Uterus (tissue), 4 donors: ENCODE results near the gene ANP32B. TPM values are rescaled to one million over a fixed set of nuclear protein-coding genes. Genes with fewer than 3 reads are reported as not detected.
"Not testable (repeated sequence)": the region's sequence is repeated elsewhere in the genome, so short reads cannot be mapped to it uniquely, and the experiment has no call there.

ENCODE experiments used
- DNase-seq, 2 donors: peaks; one replicate each; pipeline ENCODE4 v3.0.0-alpha.2; 2019 to 2020
- H3K27ac ChIP-seq, 2 donors: fragments of 200-600 bp; sonication (generic); 1 replicate in 1 of 2; 2 replicates in 1 of 2; pipeline ENCODE4 v1.5.1; 2016 to 2018
- H3K27me3 ChIP-seq, 2 donors: fragments of 200-600 bp; sonication (generic); one replicate each; pipeline ENCODE4 v1.5.1; 2018 to 2019; ENCODE audit warnings: control low read depth in 1 of 2
- H3K36me3 ChIP-seq, 2 donors: fragments of 200-600 bp; sonication (generic); one replicate each; pipeline ENCODE4 v1.5.1; 2019; ENCODE audit warnings: control low read depth in 1 of 2
- H3K4me1 ChIP-seq, 2 donors: fragments of 200-600 bp; sonication (generic); one replicate each; pipeline ENCODE4 v1.5.1; 2018 to 2019; ENCODE audit warnings: control low read depth in 1 of 2
- H3K4me3 ChIP-seq, 2 donors: fragments of 200-600 bp; sonication (generic); 1 replicate in 1 of 2; 2 replicates in 1 of 2; pipeline ENCODE4 v1.5.1; 2018 to 2019; ENCODE audit warnings: mild to moderate bottlenecking in 1 of 2
- H3K9me3 ChIP-seq, 2 donors: fragments of 200-600 bp; sonication (generic); one replicate each; pipeline ENCODE4 v1.5.1; 2019; ENCODE audit warnings: control low read depth in 1 of 2
- CTCF ChIP-seq, 4 experiments: fragments of 200-600 bp in 2 of 4; fragments of 450-650 bp in 2 of 4; sonication (generic) in 2 of 4; IDR thresholded peaks; one replicate each; pipeline ENCODE4 v1.5.1; 2016 to 2019; ENCODE audit warnings: antibody characterized with exemption in 4 of 4, mild to moderate bottlenecking in 2 of 4, moderate library complexity in 1 of 4
- POLR2A ChIP-seq, 2 donors: fragments of 450-650 bp; IDR thresholded peaks; one replicate each; pipeline ENCODE4 v1.6.1; 2016; ENCODE audit warnings: antibody characterized with exemption in 2 of 2, mild to moderate bottlenecking in 1 of 2, moderate library complexity in 1 of 2
- intact Hi-C: fragments of 100-400 bp; cut with DNase I; formaldehyde crosslinking; loops from one replicate; pipeline ENCODE4 v1.15.1; 2023; ENCODE audit warnings: low total_unique reads
- total RNA-seq, 4 donors: library from RNA; depleted of rRNA in 3 of 4; stranded (reverse); fragments of >200 nt in 3 of 4; gene quantifications; one replicate each; pipeline versions ENCODE4 v1.1.0 to v1.2.4, GENCODE V29; 2014 to 2023
- donor health status: DM: yes; HTN: yes; CAD: no.

Gene ANP32B
- total RNA-seq, 4 donors from 2014 or later = 9.3 to 162 (median 40.4) TPM

DNA sequence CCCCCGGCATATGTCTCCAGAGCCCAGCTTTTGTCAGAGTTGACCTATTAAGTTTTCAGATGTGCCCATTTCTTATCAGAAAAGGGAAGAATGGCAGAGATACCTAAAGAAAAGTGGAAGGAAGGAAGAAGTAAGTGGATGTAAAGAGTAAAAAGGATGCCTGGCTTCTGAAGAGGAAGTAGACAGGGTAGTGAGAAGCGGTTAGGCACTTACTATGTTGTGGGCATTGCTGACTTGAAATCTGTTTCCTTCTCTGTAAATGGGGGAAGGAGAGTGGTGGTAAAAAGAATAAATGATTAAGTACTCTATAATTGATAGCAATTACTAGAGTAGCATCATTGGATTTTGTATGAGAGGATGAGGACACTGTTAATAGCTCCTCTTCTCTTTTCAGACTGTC, 9.9 kb downstream of the ANP32B start:
- H3K4me3 ChIP-seq = no peak overlapping the region
- H3K4me1 ChIP-seq = peaks cover 0 to 10% of the 10 kb centered on the region in 2 donors
- no peak for DNase-seq
- no peaks in the 10 kb centered on the region for H3K9me3 ChIP-seq
- H3K27me3 ChIP-seq = no peaks in the 10 kb centered on the region
- H3K27ac ChIP-seq = no peak overlapping the region
- no peak for TF ChIP-seq POLR2A (IDR thresholded peaks at IDR 0.05)
- H3K36me3 ChIP-seq = no peaks in the 10 kb centered on the region
- intact Hi-C loops = no loop called here

GRCh38 chr9:97994703-97995102, 11.6 kb downstream of the ANP32B start:
- H3K4me1 ChIP-seq = no peaks in the 10 kb centered on the region
- H3K36me3 ChIP-seq = no peaks in the 10 kb centered on the region
- TF ChIP-seq POLR2A (IDR thresholded peaks at IDR 0.05) (no peak), CTCF (IDR thresholded peaks at IDR 0.05) (no peak)
- intact Hi-C loops = no loop called here
- no peaks in the 10 kb centered on the region for H3K27me3 ChIP-seq
- H3K4me3 ChIP-seq = no peak overlapping the region
- H3K27ac ChIP-seq = no peak overlapping the region
- no peak for DNase-seq
- no peaks in the 10 kb centered on the region for H3K9me3 ChIP-seq

- DNase-seq = not testable (repeated sequence)
Observed at GRCh38 chr9:97996676-97997075, 13.5 kb downstream of the ANP32B start.

DNA sequence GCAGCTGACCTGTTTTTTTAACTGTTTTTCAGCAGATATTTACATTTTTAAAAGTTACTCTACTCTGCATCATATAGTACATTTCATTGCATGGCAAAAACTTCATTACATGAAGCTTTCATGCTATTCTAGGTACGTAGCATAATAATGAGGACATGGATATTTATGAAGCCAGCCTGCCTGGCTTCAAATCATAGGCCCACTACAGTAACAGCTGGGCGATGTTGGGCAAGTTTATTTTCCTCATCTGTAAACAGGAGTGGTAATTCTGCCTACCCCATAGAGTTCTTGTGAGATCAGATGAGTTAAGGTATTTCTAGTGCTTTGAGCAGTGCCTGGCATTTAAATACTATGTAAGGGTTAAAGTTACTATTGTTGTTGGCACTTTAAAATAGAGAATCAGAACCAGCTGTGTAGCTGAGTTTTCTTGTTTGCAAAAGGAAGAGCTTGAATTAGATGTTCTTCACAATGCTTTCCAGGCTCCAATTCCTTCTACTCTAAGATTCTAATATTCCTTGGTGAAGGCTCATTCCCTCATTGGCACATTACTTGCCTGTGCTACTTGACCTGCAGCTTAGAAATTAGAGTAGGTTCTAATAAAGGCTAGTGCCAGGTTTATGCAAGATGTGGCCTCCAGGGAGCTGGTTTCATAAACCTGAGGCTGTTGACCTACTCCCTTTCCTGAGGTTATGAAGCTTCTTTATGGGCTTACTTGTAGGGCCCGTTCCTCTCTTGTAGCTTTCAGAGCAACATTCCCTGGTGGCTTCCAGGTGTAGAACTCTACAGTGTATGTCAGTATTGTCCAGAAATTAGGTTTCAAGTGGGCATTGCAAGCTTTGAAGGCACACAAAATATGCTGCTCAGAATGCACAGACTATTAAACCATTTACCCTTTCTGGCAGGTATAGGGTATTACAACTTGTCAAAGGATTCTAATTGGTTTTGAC, 14.5 kb downstream of the ANP32B start:
- Histone ChIP-seq H3K27ac (no peak overlapping the region), H3K9me3 (no peaks in the 10 kb centered on the region), H3K4me1 (no peaks in the 10 kb centered on the region), H3K36me3 (no peaks in the 10 kb centered on the region), H3K27me3 (no peaks in the 10 kb centered on the region), H3K4me3 (no peak overlapping the region)
- TF ChIP-seq POLR2A (IDR thresholded peaks at IDR 0.05) = no peak
- TF ChIP-seq CTCF (IDR thresholded peaks at IDR 0.05) = no peak
- DNase-seq = no peak
- intact Hi-C loops = no loop called here

More at GRCh38 chr9:97996676-97997075, 13.5 kb downstream of the ANP32B start:
- H3K9me3 ChIP-seq, H3K36me3 ChIP-seq, intact Hi-C loops, H3K27me3 ChIP-seq, H3K4me3 ChIP-seq, H3K4me1 ChIP-seq, H3K27ac ChIP-seq: not testable (repeated sequence)

GRCh38 chr9:98002808-98003207, 19.7 kb downstream of the ANP32B start:
- Histone ChIP-seq H3K27ac (peak overlapping the region; percentile 5 to 33), H3K4me3 (no peak overlapping the region), H3K27me3 (no peaks in the 10 kb centered on the region), H3K9me3 (no peaks in the 10 kb centered on the region), H3K36me3 (no peaks in the 10 kb centered on the region), H3K4me1 (no peaks in the 10 kb centered on the region)
- TF ChIP-seq CTCF (IDR thresholded peaks at IDR 0.05) = no peak
- no peak for TF ChIP-seq POLR2A (IDR thresholded peaks at IDR 0.05)
- DNase-seq = no peak
- intact Hi-C loops = no loop called here

DNA sequence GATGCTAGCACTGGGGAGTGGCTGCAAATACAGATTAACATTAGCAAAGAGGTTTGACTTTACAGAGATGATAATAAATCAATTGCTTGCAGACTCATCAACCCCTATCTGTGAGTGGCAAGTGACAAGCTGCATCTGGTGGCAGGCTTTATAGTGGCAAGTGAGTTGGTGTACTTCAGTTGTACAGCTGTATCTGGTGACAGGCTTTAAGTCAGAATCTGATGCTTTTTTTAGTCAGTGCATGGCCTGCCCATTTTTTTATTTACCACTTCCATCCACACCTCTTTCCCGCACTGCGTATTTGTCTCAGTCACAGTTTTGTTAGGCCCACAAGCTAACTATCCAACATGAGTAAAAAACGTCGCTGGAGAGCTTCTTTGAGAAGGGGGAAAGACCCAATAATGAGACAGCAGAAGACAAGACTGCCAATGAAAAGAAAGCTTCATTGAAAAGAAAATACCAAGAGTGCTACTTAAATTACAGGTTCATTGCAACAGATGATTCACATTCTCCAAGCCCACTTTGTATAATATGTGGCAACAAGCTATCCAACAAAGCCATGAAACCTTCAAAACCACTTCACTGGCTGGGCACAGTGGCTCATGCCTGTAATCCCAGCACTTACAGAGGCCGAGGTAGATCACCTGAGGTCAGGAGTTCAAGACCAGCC, 23.1 kb downstream of the ANP32B start:
- intact Hi-C loops = no loop called here
- no peak for TF ChIP-seq CTCF (IDR thresholded peaks at IDR 0.05)
- no peak for TF ChIP-seq POLR2A (IDR thresholded peaks at IDR 0.05)

More for the DNA sequence above, 23.1 kb downstream of the ANP32B start:
- no peaks in the 10 kb centered on the region for H3K4me1 ChIP-seq
- no peak overlapping the region for H3K4me3 ChIP-seq
- H3K9me3 ChIP-seq = no peaks in the 10 kb centered on the region
- H3K27ac ChIP-seq = no peak overlapping the region
- H3K27me3 ChIP-seq = no peaks in the 10 kb centered on the region
- DNase-seq = no peak
- no peaks in the 10 kb centered on the region for H3K36me3 ChIP-seq
